K562 (cell line): Measurements from ENCODE around the gene BIVM. TPM values are rescaled to one million over a fixed set of nuclear protein-coding genes. Genes with fewer than 3 reads are reported as not detected.
A peak's percentile ranks its signal among the peaks of the same experiment; 100 is the strongest.

ENCODE experiments used
- ARID3A ChIP-seq: IDR thresholded peaks from 2 replicates; pipeline ENCODE4 v1.6.1; 2012; ENCODE audit warnings: low read depth, low read length, improper control_type of control experiment, borderline replicate concordance
- CBX5 ChIP-seq: IDR thresholded peaks from 2 replicates; pipeline ENCODE4 v1.6.1; 2014; ENCODE audit warnings: low read depth, borderline replicate concordance
- CBX8 ChIP-seq: fragments of 200-600 bp; sonication (generic); IDR thresholded peaks from 2 replicates; pipeline ENCODE4 v1.6.1; 2012; ENCODE audit warnings: borderline replicate concordance, mixed run types, low read depth, mild to moderate bottlenecking, moderate library complexity, mixed read lengths, low read length, control low read depth, inconsistent platforms; ENCODE audit not compliant: poor library complexity, severe bottlenecking; ENCODE audit errors: extremely low read depth
- CEBPG ChIP-seq, 3 experiments: fragments of 200-800 bp in 1 of 3; sonication (Bioruptor generic) in 1 of 3; sonication (generic) in 1 of 3; formaldehyde crosslinking in 1 of 3; IDR thresholded peaks in 2 of 3; conservative IDR thresholded peaks in 1 of 3; 2 replicates each; pipeline versions ENCODE4 v1.6.1 to v1.8.0; 2016 to 2022; ENCODE audit warnings: missing compliant biosample characterization in 2 of 3, missing genetic modification characterization in 2 of 3, mild to moderate bottlenecking in 1 of 3, missing genetic modification reagents in 1 of 3
- EP400 ChIP-seq: fragments of 450-650 bp; IDR thresholded peaks from 2 replicates; pipeline ENCODE4 v1.6.1; 2017; ENCODE audit warnings: antibody characterized with exemption, mild to moderate bottlenecking, moderate library complexity
- HDAC2 ChIP-seq: fragments of 450-650 bp; IDR thresholded peaks from 2 replicates; pipeline ENCODE4 v1.6.1; 2016; ENCODE audit warnings: mild to moderate bottlenecking
- ILF3 ChIP-seq: fragments of 450-650 bp; IDR thresholded peaks from 2 replicates; pipeline ENCODE4 v1.6.1; 2018; ENCODE audit warnings: antibody characterized with exemption, mild to moderate bottlenecking, moderate library complexity, borderline replicate concordance
- KLF6 ChIP-seq: fragments of 250-450 bp; sonication (Bioruptor Pico); IDR thresholded peaks from 2 replicates; pipeline ENCODE4 v1.4.0; 2020; ENCODE audit warnings: mild to moderate bottlenecking, moderate library complexity, borderline replicate concordance
- NCOA2 ChIP-seq, 2 experiments: fragments of 450-650 bp; IDR thresholded peaks; 2 replicates each; pipeline ENCODE4 v1.6.1; 2018; ENCODE audit warnings: mild to moderate bottlenecking in 2 of 2, moderate library complexity in 1 of 2; ENCODE audit not compliant: partially characterized antibody in 2 of 2
- NFATC3 ChIP-seq: fragments of 450-650 bp; IDR thresholded peaks from 2 replicates; pipeline ENCODE4 v1.6.1; 2017; ENCODE audit warnings: mild to moderate bottlenecking
- NR3C1 ChIP-seq: sonication (generic); formaldehyde crosslinking; IDR thresholded peaks from 2 replicates; pipeline ENCODE4 v1.8.1; 2022; ENCODE audit warnings: missing genetic modification reagents
- PREB ChIP-seq: sonication (generic); formaldehyde crosslinking; IDR thresholded peaks from 2 replicates; pipeline ENCODE4 v1.8.1; 2023; ENCODE audit warnings: mild to moderate bottlenecking, missing genetic modification reagents
- SETDB1 ChIP-seq: IDR thresholded peaks from one replicate; pipeline ENCODE4 v1.6.1; 2012; ENCODE audit warnings: low read length, control low read depth, inconsistent platforms
- SOX6 ChIP-seq: fragments of 450-650 bp; IDR thresholded peaks from 2 replicates; pipeline ENCODE4 v1.6.1; 2014; ENCODE audit warnings: mild to moderate bottlenecking
- SP2 ChIP-seq: IDR thresholded peaks from 2 replicates; pipeline ENCODE4 v1.6.1; 2011; ENCODE audit warnings: mild to moderate bottlenecking, low read depth, low read length, moderate library complexity; ENCODE audit not compliant: poor library complexity, severe bottlenecking; ENCODE audit errors: extremely low read depth
- SRF ChIP-seq, 2 experiments: fragments of 250-450, 450-650 bp in 1 of 2; sonication (Bioruptor Pico) in 1 of 2; sonication (generic) in 1 of 2; formaldehyde crosslinking; IDR thresholded peaks; 2 replicates each; pipeline versions ENCODE4 v1.5.0 to v1.5.1; 2020 to 2022; ENCODE audit warnings: mild to moderate bottlenecking in 1 of 2, missing genetic modification reagents in 1 of 2
- STAT5B ChIP-seq: fragments of 250-450 bp; sonication (Bioruptor Pico); IDR thresholded peaks from 2 replicates; pipeline ENCODE4 v1.8.0; 2021; ENCODE audit warnings: mild to moderate bottlenecking, inconsistent platforms
- TAL1 ChIP-seq: fragments of 450-650 bp; IDR thresholded peaks from 2 replicates; pipeline ENCODE4 v1.6.1; 2016; ENCODE audit warnings: mild to moderate bottlenecking
- TBL1XR1 ChIP-seq, 2 experiments: IDR thresholded peaks; 2 replicates each; pipeline ENCODE4 v1.6.1; 2012; ENCODE audit warnings: improper control_type of control experiment in 2 of 2, low read length in 2 of 2, mild to moderate bottlenecking in 1 of 2
- TCFL5 ChIP-seq: fragments of 250-450 bp; sonication (Bioruptor Pico); conservative IDR thresholded peaks from 2 replicates; pipeline ENCODE4 v1.6.1; 2021; ENCODE audit warnings: mild to moderate bottlenecking, moderate library complexity, matching md5 sums
- USF2 ChIP-seq: sonication (generic); formaldehyde crosslinking; IDR thresholded peaks from 2 replicates; pipeline ENCODE4 v1.5.0; 2020; ENCODE audit warnings: missing genetic modification reagents
- ZFP30 ChIP-seq: fragments of 250-450 bp; sonication (Bioruptor Pico); IDR thresholded peaks from 2 replicates; pipeline ENCODE4 v1.8.0; 2022; ENCODE audit warnings: moderate library complexity, mild to moderate bottlenecking, inconsistent platforms, borderline replicate concordance
- ZNF23 ChIP-seq: fragments of 250-450 bp; sonication (Bioruptor Pico); IDR thresholded peaks from 2 replicates; pipeline ENCODE4 v1.4.0; 2020; ENCODE audit warnings: mild to moderate bottlenecking
- ZNF324 ChIP-seq: fragments of 250-450 bp; sonication (Bioruptor Pico); IDR thresholded peaks from 2 replicates; pipeline ENCODE4 v1.4.0; 2020; ENCODE audit warnings: mild to moderate bottlenecking
- ZNF41 ChIP-seq: fragments of 250-450 bp; sonication (Bioruptor Pico); conservative IDR thresholded peaks from 2 replicates; pipeline ENCODE4 v1.4.0; 2020; ENCODE audit warnings: mild to moderate bottlenecking
- ZNF584 ChIP-seq: fragments of 200-800 bp; sonication (Bioruptor generic); IDR thresholded peaks from 2 replicates; pipeline ENCODE4 v1.6.1; 2016; ENCODE audit warnings: low read depth, mild to moderate bottlenecking, missing genetic modification characterization, missing compliant biosample characterization
- polyA plus RNA-seq, 8 experiments: library from polyadenylated mRNA; depleted of rRNA in 4 of 8; stranded (reverse) in 5 of 8; unstranded in 3 of 8; fragments of >200 nt; fragmentation: Nextera tagmentation in 2 of 8; fragmentation: Illumina TruSeq in 1 of 8; extraction: Ambion mirVana in 2 of 8; extraction: Trizol in 1 of 8; gene quantifications; 2 replicates each; pipeline versions ENCODE4 v1.2.1 to v1.2.3, GENCODE V29; 2011 to 2014; ENCODE audit warnings: inconsistent platforms in 1 of 8, missing spikeins in 1 of 8
- total RNA-seq, 7 experiments: library from RNA; depleted of rRNA in 6 of 7; stranded (reverse); fragments of >200 nt in 6 of 7; fragmentation: Illumina TruSeq in 2 of 7; extraction: Trizol in 2 of 7; gene quantifications; 2 replicates each; pipeline versions ENCODE4 v1.2.1 to v1.2.3, GENCODE V29; 2011 to 2021; ENCODE audit warnings: low replicate concordance in 1 of 7

Gene BIVM
- total and polyA plus RNA-seq, 9 of the 15 experiments (the other 6 are each of a cell fraction or from before 2014, with no cell fraction given) = 3.6 to 23.1 (median 16.8) TPM

GRCh38 chr13:102845630-102846260, 46.8 kb downstream of the BIVM start, which contains the start of gene ERCC5 (continued):
- TF ChIP-seq ARID3A (no peak), USF2 (no peak), SP2 (no peak), ZNF324 (no peak), CBX8 (no peak), TAL1 (no peak), CBX5 (no peak), SETDB1 (peak; percentile 55), ZFP30 (CRISPR knock-in tag) (no peak), SOX6 (peak; percentile 51; the same call in 1 of the 2 replicates), EP400 (peak; percentile 91), STAT5B (CRISPR knock-in tag) (no peak), ZNF41 (CRISPR knock-in tag) (no peak), NR3C1 (CRISPR knock-in tag) (no peak), HDAC2 (peak; percentile 28; the same call in 1 of the 2 replicates), TBL1XR1 (IDR thresholded peaks at IDR 0.05; ENCODE audit: low read length in 2 of 2) (peak in 1 of 2 experiments; percentile 85; a peak in 2 of 4 replicates), CEBPG (CRISPR knock-in tag; IDR thresholded peaks at IDR 0.05) (no peak), CEBPG (tag; conservative IDR thresholded peaks at IDR 0.05 in 1 of 2, IDR thresholded peaks at IDR 0.05 in 1 of 2) (no peak), SRF (CRISPR knock-in tag; IDR thresholded peaks at IDR 0.05) (no peak), NFATC3 (no peak), ILF3 (no peak), TCFL5 (CRISPR knock-in tag) (no peak), NCOA2 (IDR thresholded peaks at IDR 0.05; ENCODE audit: partially characterized antibody in 2 of 2) (no peak), ZNF23 (CRISPR knock-in tag) (no peak), KLF6 (CRISPR knock-in tag) (no peak), ZNF584 (CRISPR knock-in tag) (no peak), PREB (CRISPR knock-in tag) (no peak)
